ENCODE measurements around the gene CCDC169. TPM values are rescaled to one million over a fixed set of nuclear protein-coding genes. Genes with fewer than 3 reads are reported as not detected.

CCDC169 gene
- total RNA-seq, 1 donor from 2014 or later = 0.55 TPM

- Histone ChIP-seq H3K36me3 (no peaks in the 10 kb centered on the region), H3K9me3 (no peaks in the 10 kb centered on the region), H3K27ac (no peak overlapping the region), H3K4me3 (no peak overlapping the region), H3K4me1 (no peaks in the 10 kb centered on the region), H3K27me3 (no peaks in the 10 kb centered on the region)
- intact Hi-C loops (cut with DNase I) = no loop called here
- DNase-seq = no peak
- TF ChIP-seq, protein P1, sequence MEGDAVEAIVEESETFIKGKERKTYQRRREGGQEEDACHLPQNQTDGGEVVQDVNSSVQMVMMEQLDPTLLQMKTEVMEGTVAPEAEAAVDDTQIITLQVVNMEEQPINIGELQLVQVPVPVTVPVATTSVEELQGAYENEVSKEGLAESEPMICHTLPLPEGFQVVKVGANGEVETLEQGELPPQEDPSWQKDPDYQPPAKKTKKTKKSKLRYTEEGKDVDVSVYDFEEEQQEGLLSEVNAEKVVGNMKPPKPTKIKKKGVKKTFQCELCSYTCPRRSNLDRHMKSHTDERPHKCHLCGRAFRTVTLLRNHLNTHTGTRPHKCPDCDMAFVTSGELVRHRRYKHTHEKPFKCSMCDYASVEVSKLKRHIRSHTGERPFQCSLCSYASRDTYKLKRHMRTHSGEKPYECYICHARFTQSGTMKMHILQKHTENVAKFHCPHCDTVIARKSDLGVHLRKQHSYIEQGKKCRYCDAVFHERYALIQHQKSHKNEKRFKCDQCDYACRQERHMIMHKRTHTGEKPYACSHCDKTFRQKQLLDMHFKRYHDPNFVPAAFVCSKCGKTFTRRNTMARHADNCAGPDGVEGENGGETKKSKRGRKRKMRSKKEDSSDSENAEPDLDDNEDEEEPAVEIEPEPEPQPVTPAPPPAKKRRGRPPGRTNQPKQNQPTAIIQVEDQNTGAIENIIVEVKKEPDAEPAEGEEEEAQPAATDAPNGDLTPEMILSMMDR (IDR thresholded peaks at IDR 0.05) = no peak
- no peak for ATAC-seq
Measured at GRCh38 chr13:36298535-36299068, 988 bp upstream of the CCDC169 start.

DNA sequence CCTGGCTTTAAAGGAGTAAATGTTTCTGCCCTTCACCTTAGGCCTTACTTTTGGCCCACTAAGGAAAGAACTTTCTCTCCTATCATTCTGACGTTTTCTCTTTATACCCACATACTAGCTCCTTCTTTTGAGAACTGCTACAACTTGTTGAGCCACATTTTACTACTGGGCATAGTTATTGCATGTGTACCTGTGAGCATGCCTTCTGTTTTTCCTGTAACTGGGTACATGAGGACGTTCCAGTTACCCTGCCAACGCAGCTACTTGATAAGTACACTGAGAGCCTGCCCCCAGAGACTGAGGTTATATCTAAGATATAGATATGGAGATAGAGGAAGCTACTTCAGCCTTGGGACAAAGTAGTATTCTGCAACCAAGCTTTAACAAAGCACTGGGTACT is 3.5 kb downstream of the CCDC169 start:
- TF ChIP-seq, protein P1 (IDR thresholded peaks at IDR 0.05) = no peak
- Histone ChIP-seq H3K9me3 (no peaks in the 10 kb centered on the region), H3K36me3 (no peaks in the 10 kb centered on the region), H3K4me3 (no peak overlapping the region), H3K4me1 (no peaks in the 10 kb centered on the region), H3K27me3 (peaks cover 4% of the 10 kb centered on the region), H3K27ac (no peak overlapping the region)
- intact Hi-C loops (cut with DNase I) = no loop called here
- DNase-seq (no peak), ATAC-seq (no peak)

DNA sequence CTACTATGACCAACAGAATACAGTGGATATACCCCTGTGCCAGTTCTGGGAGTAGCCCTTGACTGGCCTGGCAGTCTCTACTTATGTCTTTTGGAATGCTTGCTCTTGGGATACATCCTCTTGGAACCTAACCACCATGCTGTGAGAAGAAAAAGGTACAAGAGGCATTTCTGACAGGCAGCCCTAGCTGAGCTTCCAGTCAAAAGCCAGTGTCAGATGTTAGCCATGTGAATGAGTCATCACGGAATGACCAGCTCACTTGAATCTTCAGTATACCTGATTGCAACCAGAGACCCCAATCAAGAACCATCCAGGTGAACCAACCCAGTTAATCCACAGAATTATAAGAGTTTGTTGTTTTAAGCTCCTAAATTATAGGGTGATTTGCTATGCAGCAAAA is 4.1 kb downstream of the CCDC169 start:
- intact Hi-C loops (cut with DNase I) = no loop called here
- Histone ChIP-seq H3K27ac (no peak overlapping the region), H3K36me3 (no peaks in the 10 kb centered on the region), H3K4me1 (no peaks in the 10 kb centered on the region), H3K4me3 (no peak overlapping the region), H3K9me3 (no peaks in the 10 kb centered on the region), H3K27me3 (peaks cover 4% of the 10 kb centered on the region)
- ATAC-seq (no peak), DNase-seq (no peak)
- TF ChIP-seq, protein P1 (IDR thresholded peaks at IDR 0.05) = no peak

GRCh38 chr13:36288794-36289391 is 8.7 kb downstream of the CCDC169 start:
- H3K4me1 ChIP-seq = no peaks in the 10 kb centered on the region
- no peak overlapping the region for H3K27ac ChIP-seq
- H3K4me3 ChIP-seq = no peak overlapping the region
- peaks cover 4% of the 10 kb centered on the region for H3K27me3 ChIP-seq
- TF ChIP-seq, protein P1 (IDR thresholded peaks at IDR 0.05) = no peak
- DNase-seq (no peak), ATAC-seq (no peak)
- intact Hi-C loops (cut with DNase I) = no loop called here
- H3K36me3 ChIP-seq = no peaks in the 10 kb centered on the region
- H3K9me3 ChIP-seq = no peaks in the 10 kb centered on the region

- no peaks in the 10 kb centered on the region for H3K9me3 ChIP-seq
- TF ChIP-seq, protein P1 (IDR thresholded peaks at IDR 0.05) = no peak
- ATAC-seq = no peak
- intact Hi-C loops (cut with DNase I) = no loop called here
- no peak overlapping the region for H3K4me3 ChIP-seq
- no peaks in the 10 kb centered on the region for H3K4me1 ChIP-seq
- no peak overlapping the region for H3K27ac ChIP-seq
- no peaks in the 10 kb centered on the region for H3K27me3 ChIP-seq
- DNase-seq = no peak
- no peaks in the 10 kb centered on the region for H3K36me3 ChIP-seq
Measured at GRCh38 chr13:36286006-36286405, 11.6 kb downstream of the CCDC169 start.

Data from upper lobe of right lung (tissue), 1 donor.